Measurements from ENCODE around the gene GRID2.
"Not testable (repeated sequence)": the region's sequence is repeated elsewhere in the genome, so short reads cannot be mapped to it uniquely, and the experiment has no call there.

The GRID2 gene

DNA sequence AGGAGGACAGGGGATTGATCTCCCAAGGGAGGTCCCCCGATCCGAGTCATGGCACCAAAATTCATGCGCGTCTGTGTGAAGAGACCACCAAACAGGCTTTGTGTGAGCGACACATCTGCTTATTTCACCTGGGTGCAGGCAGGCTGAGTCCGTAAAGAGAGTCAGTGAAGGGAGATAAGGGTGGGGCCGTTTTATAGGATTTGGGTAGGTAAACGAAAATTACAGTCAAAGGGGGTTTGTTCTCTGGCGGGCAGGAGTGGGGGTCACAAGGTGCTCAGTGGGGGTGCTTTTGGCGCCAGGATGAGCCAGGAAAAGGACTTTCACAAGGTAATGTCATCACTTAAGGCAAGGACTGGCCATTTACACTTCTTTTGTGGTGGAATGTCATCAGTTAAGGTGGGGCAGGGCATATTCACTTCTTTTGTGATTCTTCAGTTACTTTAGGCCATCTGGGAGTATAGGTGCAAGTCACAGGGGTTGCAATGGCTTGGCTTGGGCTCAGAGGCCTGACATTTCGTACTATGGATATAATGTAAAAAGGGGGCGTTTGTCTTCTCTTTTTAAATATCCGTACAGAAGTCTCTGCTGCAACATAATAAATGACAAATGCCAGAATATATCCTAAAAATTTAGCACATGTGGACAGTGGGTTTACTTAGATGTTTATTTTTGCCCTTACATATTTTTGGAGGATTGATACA, 140.5 kb downstream of the GRID2 start:
- not testable (repeated sequence) for DNase-seq

DNA sequence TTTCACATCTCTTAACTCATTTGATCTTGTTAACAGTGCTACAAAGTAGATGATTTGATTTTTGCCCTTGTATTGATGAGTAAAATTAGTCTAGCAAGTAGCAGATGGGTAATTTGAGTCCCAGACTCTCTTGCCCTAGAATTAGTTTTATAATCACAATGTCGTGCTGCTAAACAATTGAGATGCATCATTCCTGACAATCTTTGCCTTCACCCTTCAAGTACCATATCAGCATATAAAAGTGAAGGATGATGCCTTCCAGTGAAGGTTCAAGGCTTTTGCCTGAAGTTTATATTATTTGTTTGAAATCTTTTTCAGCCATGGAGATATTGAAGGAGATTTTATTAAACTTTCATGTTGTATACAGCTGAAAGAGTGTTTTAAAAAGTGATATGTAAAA, 141.4 kb downstream of the GRID2 start:
- DNase-seq = no peak

DNA sequence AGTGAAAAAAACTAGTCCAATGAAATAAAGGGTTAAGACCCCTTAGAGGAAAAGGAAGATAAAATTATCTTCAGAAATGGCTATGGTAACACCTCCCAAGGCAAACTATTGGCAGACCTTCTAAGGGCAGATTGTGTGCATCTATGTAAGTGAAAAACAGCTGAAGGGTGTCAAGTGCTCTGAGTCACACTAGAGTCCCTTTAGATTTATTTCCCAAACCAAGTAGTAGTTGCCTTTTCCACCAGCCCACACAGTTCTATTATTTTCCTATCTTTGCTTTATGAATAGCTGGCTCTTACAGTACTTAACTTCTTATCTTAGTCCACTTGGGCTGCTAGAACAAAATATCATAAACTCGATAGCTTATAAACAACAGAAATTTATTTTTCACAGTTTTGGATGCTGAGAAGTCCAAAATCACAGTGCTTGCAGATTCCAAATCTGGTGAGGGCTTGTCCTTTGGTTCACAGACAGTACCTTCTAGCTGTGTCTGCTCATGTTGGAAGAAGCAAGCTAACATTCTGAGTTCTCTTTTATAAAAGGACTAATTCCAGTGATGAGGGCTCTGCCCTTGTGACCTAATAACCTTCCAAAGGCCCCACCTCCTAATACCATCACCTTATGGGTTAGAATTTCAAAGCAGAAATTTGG, 143.6 kb downstream of the GRID2 start:
- no peak for DNase-seq

GRCh38 chr4:92448176-92448575, 144.4 kb downstream of the GRID2 start:
- not testable (repeated sequence) for DNase-seq

DNA sequence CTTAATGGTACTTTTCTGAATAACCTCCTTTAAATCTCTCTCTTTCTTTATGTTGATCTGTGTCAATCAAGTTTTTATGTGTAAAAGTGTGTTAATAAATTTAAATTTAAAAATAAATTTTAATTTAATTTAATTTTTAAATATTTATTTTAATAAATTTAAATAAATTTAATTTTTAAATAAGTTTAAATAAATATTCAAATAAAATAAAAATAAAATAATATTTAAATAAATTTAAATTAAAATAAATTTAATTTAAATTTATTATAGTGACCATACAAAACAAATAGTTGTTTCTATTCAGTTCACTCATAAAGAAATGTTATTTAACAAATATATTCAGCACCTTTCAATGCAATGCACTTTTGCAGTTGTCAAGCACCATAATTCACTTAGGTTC, 146.9 kb downstream of the GRID2 start:
- no peak for DNase-seq

DNA sequence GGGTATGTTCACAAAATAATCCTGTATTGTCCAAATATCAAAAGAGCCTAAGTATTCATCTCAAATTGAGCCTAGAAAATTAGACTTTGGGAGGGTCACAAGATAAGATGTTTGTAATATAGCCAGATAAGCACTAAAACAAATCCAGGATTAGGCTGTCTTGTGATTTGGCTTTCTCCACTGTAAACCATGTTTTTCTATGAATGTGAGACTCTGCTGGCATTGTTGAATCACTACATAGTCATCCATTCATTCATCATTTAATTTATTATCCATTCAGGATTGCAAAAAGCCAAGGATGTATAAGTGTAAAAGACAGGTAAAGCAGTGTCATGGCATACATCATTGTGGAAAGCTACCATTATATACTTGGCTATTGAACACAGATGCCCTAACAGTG, 148.0 kb downstream of the GRID2 start:
- no peak for DNase-seq

DNA sequence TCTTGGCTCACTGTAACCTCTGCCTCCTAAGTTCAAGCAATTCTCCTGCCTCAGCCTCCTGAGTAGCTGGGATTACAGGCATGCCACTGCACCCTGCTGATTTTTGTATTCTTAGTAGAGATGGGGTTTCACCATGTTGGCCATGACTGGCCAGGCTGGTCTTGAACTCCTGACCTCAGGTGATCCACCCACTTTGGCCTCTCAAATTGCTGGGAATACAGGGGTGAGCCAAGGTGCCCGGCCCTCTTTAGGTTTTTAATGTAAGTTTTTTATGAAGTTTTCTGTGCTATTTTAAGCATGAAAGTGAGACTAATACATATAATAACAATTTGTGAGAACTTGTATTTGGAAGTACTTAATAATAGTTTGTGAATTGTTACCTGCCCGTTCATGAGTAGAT, 148.6 kb downstream of the GRID2 start:
- DNase-seq = not testable (repeated sequence)

DNA sequence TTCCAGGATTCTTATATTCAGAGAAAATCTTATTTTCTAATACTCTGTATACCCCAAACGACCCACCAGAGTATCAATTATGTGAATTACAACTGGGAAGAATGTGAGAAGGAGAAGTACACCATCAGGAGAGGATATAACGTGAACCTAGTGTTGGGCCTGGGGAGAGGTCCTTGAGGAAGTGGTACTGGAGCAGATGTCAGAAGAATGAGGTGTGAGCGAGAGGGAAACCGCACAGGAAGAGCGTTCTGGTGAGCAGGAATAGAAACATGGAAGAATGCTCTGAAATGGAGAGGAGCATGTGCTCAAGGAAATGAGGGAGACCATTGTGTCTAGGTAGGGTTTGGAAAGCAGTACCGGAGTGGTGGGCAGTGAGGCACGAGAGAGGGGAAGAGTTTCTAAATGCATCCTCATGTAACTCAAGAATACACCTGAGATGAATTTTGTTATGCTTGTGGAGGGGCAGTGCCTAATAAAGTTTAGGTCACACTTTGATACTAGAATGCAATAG, 151.6 kb downstream of the GRID2 start:
- DNase-seq = no peak

DNA sequence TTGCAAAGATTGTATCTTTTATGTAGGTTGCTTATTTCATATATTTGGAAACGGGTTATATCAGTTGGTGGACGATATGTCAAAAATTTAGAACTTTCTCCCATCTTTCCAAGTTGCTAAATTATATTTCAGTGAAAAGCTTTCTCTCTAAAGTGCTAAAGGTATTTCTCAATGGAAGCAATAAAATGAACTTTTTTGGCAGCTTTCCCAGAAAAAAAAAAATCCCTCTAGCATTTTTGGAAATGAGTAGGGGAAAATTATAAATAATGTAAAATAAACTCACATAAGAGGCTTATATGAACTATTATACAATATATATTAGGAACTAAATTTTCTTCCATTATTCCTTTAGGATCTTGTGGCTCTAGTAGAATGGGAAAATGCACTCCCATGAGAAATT, 152.2 kb downstream of the GRID2 start:
- DNase-seq = no peak

DNA sequence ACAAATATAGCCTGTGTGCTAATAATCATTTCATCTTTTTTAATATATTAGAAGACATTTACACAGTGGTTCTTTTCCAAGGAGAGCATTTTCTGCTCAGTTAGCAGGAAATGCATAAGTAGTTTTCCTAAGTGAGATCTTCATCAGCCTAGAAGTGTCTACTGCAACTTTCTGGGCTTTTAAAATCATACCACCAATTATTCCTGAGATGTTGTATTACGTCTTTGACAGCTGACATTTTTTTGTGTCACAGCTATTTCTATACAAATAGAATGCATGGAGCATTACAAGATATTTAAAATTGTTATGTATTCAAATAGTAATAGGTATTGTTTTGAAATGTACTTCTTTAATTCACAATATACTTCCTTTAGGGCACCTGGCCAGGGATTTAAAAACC, 158.0 kb downstream of the GRID2 start:
- no peak for DNase-seq

DNA sequence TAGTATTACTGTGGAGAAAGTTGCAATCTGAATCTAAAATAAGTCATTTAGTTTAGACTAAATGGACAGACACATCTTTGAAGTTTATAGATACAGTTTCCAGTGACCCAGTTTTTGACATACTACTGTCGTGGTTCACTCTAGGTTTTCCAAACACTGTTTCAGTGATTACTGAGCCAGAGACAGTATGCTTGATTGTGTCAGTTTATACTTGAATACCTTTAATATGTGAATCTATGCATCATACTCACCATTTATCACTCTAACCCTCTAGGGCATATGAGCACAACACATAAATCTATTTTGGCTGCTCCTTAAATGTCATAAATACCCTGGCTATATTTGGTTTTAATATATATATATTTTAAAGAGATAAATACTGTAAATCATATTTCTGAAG, 173.5 kb downstream of the GRID2 start:
- no peak for DNase-seq

- DNase-seq = no peak
Measured at GRCh38 chr4:92483341-92483740, 179.6 kb downstream of the GRID2 start.

GRCh38 chr4:92488496-92488895, 184.7 kb downstream of the GRID2 start:
- DNase-seq = no peak

- DNase-seq = no peak
Measured at GRCh38 chr4:92497141-92497540, 193.4 kb downstream of the GRID2 start.

DNA sequence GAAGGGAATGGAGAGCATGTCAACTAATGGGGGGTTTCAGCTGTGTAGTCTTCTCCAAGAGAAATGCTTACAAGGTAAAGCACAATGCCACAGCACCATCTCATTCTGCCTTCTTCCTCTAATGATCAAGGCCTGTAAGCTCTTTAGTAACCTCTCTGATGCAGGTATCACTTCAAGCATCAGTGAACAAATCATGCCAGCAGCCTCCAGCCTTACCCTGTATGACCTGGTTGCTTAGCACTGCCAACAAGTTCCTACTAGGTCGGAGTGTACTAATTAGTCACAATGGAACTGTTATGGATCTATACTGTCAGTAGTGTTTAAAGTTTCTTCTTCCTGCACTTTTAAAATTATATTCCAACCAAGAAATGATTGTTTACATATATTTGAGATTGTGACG, 197.7 kb downstream of the GRID2 start:
- no peak for DNase-seq

DNA sequence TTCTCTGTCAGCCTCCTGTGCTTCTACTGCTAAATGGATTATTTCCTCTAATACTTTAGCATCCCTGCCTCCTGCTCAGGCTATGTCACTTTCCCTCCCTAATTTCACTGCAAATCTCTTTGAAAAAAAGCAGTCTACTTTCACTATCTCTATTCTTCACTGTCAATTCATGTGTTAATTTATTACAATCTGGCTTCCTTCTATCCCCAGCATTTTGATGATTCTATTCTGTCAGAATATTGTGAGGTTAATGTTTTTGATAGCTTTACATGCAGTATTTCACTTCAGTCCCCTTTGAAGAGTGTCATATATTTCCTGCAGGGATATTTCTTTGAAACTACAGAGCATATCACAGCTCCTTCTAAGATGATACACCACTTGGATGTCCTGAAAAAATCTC, 203.2 kb downstream of the GRID2 start:
- DNase-seq = no peak

DNA sequence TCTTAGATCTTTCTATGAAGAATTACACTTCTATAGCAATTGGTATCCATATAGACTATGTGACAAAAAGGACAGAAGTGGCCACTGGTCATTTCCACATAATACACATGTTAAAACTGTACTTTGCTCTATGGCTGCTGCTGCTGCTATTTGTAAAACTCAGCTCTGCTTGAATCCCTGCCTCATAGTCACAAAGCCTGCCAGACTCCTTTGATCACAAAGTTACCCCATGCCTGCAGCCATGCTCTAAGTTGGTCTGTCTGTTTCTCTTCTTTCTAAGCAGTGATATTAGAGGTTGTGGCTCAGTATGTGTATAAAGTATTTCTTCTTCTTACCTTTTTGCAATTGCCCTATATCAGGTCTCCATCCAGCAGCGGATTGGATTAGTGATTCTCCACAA, 210.9 kb downstream of the GRID2 start:
- no peak for DNase-seq

- DNase-seq = no peak
Measured at GRCh38 chr4:92516450-92516849, 212.7 kb downstream of the GRID2 start.

GRCh38 chr4:92519727-92520126, 216.0 kb downstream of the GRID2 start:
- no peak for DNase-seq

- no peak for DNase-seq
Measured at GRCh38 chr4:92520563-92520962, 216.8 kb downstream of the GRID2 start.

- no peak for DNase-seq
Measured at GRCh38 chr4:92521941-92522340, 218.2 kb downstream of the GRID2 start.

DNA sequence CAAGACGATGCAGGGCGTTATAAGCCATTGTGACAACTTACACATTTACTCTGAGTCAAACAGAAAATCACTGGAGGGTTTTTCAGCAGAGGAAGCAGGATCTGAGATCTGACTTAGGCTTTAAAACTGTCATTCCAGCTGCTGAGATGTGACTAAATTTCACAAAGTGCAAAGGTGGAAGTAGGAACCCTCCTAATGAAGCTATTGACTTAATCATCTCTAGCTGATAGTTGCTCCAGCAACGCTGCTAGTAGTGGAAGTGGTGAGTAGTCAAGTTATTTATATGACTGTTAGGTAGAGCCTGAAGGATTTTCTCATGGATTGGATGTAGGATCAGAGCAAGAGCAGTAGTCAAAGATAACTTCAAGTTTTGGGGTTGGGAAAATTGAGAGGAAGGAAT, 218.6 kb downstream of the GRID2 start:
- DNase-seq = no peak

DNA sequence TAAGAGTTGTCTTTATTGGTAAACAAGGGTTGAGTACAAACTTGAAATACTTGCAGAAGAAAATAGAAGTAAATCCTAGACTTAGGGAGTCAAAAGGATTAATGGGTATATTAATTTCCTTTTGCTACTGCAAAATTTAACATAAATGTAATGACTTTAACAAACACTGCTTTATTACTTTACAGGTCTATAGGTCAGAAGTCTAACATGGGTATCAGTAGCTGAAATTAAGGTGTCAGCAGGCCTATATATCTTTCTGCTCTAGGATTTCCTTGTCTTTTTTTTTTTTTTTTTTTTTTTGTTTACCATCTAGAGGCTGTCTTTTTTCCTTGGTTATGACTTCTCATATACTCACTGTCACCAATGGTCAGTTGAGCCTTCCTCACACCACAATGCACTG, 220.4 kb downstream of the GRID2 start:
- no peak for DNase-seq

DNA sequence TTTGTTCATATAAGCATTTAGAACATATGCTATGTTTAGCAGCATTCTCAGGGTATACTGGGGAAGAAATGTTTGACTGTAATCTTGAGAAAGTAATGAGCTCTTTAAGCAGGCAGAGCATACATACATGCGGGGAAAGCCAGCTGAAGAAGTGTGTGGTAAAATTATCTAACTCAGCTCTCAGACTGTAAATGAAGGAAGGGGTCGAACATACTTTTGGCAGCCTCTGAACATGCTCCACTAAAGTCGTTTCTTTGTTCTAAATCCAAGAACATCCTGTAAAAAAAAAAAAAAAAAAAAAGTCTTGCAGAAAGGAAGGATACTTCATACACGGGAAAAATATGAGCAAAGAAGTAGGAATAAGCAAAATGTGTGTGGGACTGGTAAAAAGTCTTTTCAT, 224.8 kb downstream of the GRID2 start:
- no peak for DNase-seq

GRCh38 chr4:92529510-92529909, 225.7 kb downstream of the GRID2 start:
- DNase-seq = no peak

All from stimulated activated CD8-positive, alpha-beta memory T cell treated with anti-CD3 and anti-CD28 coated beads, Interleukin-4, amount 100 ng/mL, for 48 hours (primary cell).